Left lobe of liver (tissue), 2 donors: Measurements from ENCODE around the gene CTAG1B. TPM values are rescaled to one million over a fixed set of nuclear protein-coding genes. Genes with fewer than 3 reads are reported as not detected.
"Not testable (repeated sequence)": the region's sequence is repeated elsewhere in the genome, so short reads cannot be mapped to it uniquely, and the experiment has no call there.

ENCODE experiments used
- ATAC-seq: fragments of 200-7000 bp; cut with Tn5 transposase; one replicate; pipeline ENCODE4 v1.9.1; 2020; ENCODE audit warnings: mild to moderate bottlenecking, moderate library complexity
- DNase-seq: peaks from one replicate; pipeline ENCODE4 v3.0.0-alpha.2; 2020; ENCODE audit warnings: low spot score
- total RNA-seq: library from RNA; stranded (reverse); gene quantifications from one replicate; pipeline ENCODE4 v1.2.1, GENCODE V29; 2021
- donor health status: DM: no; HTN: no; CAD: no; lungs with moderate emphysema.
- donor health status: DM: no; HTN: yes; CAD: no.

Gene CTAG1B
- total RNA-seq, 1 donor from 2014 or later = not detected

- DNase-seq = not testable (repeated sequence)
- peak; percentile 38 for ATAC-seq
Observed at GRCh38 chrX:154590415-154590814, 28.7 kb downstream of the CTAG1B start.

GRCh38 chrX:154584585-154585183, 34.4 kb downstream of the CTAG1B start, which contains the start of gene CTAG1A:
TSS of gene CTAG1A (plus strand) at chrX:154585133. CDS start at chrX:154585207, 74 bp downstream.
- ATAC-seq, DNase-seq: not testable (repeated sequence)

- ATAC-seq = peak; percentile 74
- not testable (repeated sequence) for DNase-seq
Observed at GRCh38 chrX:154582994-154583393, 36.1 kb downstream of the CTAG1B start.

GRCh38 chrX:154575076-154575475, 44.0 kb downstream of the CTAG1B start:
- peak; percentile 90 for ATAC-seq
- not testable (repeated sequence) for DNase-seq

GRCh38 chrX:154573061-154573460, 46.0 kb downstream of the CTAG1B start:
- not testable (repeated sequence) for ATAC-seq

GRCh38 chrX:154570361-154570760, 48.7 kb downstream of the CTAG1B start:
- ATAC-seq = not testable (repeated sequence)

More at GRCh38 chrX:154573061-154573460, 46.0 kb downstream of the CTAG1B start:
- not testable (repeated sequence) for DNase-seq

More at GRCh38 chrX:154570361-154570760, 48.7 kb downstream of the CTAG1B start:
- not testable (repeated sequence) for DNase-seq

Other genes with a start within 250 kb of the CTAG1B start
- gene FLNA, start 244.6 kb downstream of the CTAG1B start, total RNA-seq = 76.6 TPM
- 19.5 TPM for gene EMD, start 240.0 kb downstream of the CTAG1B start, total RNA-seq
- gene RPL10, start 220.9 kb downstream of the CTAG1B start, total RNA-seq = 1,085 TPM
- gene DNASE1L1, start 210.0 kb downstream of the CTAG1B start, total RNA-seq = 14.9 TPM
- gene TAFAZZIN, start 207.7 kb downstream of the CTAG1B start, total RNA-seq = 21.0 TPM
- 26.2 TPM for gene ATP6AP1, start 190.6 kb downstream of the CTAG1B start, total RNA-seq
- 31.4 TPM for gene GDI1, start 182.1 kb downstream of the CTAG1B start, total RNA-seq
- gene FAM50A, start 175.1 kb downstream of the CTAG1B start, total RNA-seq = 18.7 TPM
- gene PLXNA3, start 161.0 kb downstream of the CTAG1B start, total RNA-seq = 4.5 TPM
- 12.0 TPM for gene LAGE3, start 140.0 kb downstream of the CTAG1B start, total RNA-seq
- gene UBL4A, start 132.7 kb downstream of the CTAG1B start, total RNA-seq = 18.3 TPM
- gene SLC10A3, start 128.7 kb downstream of the CTAG1B start, total RNA-seq = 3.7 TPM
- 35.3 TPM for gene FAM3A, start 103.0 kb downstream of the CTAG1B start, total RNA-seq
- gene G6PD, start 72.4 kb downstream of the CTAG1B start, total RNA-seq = 5.6 TPM
- 69.0 TPM for gene IKBKG, start 71.7 kb downstream of the CTAG1B start, total RNA-seq
- gene CTAG1A, start 34.1 kb downstream of the CTAG1B start, total RNA-seq = not detected
- gene CTAG2, start 34.3 kb upstream of the CTAG1B start, total RNA-seq = not detected
- gene GAB3, start 131.8 kb upstream of the CTAG1B start, total RNA-seq = 0.73 TPM
- 9.6 TPM for gene DKC1, start 143.6 kb upstream of the CTAG1B start, total RNA-seq
- 22.9 TPM for gene MPP1, start 186.2 kb upstream of the CTAG1B start, total RNA-seq
- gene SMIM9, start 215.4 kb upstream of the CTAG1B start, total RNA-seq = not detected